ENCODE measurements around the gene BRD1.
"Not testable (repeated sequence)": the region's sequence is repeated elsewhere in the genome, so short reads cannot be mapped to it uniquely, and the experiment has no call there.

BRD1 gene

DNA sequence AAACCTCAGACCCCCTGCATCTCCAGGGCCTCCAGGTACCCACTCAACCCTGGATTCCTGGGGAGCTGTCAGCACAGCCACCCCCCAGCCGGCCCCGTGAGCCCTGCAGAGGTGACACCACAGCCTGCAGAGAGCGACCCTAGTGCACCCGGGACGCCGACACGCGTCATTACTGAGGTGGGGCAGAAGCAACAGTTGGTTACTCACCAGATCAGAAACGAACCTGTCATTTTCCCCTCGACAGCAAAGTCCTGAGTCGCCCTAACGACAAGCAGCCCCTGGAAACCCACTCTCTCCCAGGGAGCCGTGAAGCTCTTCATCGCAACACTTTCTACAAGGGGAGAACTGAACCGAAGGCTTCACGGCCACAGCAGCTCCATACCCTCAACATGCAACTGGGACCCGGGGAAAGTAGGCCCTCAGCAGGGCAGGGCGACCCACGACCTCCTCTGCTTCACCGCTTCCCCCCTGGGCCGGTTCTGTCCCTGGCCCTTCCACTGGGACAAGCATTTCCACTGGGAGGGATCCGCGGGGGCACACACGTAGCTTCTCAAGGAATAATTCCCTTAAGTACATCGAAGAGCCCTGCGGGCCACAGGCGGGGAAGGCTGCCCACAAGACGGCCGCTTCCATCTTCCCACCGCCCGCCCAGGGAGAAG lies 1.6 kb downstream of the BRD1 start:
- DNase-seq, result peak; percentile 66

DNA sequence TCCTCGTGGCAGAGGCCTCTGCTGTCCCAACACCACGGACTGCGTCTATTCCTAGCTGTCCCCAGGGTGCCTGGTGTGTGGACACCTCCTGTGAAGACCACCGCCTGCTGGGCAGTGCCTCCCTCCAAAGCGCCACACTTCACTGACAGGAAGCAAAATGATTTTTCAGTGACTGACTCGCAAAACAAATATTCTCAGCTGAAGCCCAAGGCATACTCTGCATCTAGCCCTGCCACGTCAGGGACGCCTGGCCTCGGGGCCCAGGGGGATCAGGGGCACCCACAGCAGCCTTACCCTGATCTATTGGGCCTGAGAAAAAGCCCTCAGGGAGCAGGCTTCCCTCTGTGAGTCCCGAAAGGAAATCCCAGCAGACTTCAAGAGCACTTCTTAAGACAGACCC lies 2.2 kb downstream of the BRD1 start:
- DNase-seq, result no peak

DNA sequence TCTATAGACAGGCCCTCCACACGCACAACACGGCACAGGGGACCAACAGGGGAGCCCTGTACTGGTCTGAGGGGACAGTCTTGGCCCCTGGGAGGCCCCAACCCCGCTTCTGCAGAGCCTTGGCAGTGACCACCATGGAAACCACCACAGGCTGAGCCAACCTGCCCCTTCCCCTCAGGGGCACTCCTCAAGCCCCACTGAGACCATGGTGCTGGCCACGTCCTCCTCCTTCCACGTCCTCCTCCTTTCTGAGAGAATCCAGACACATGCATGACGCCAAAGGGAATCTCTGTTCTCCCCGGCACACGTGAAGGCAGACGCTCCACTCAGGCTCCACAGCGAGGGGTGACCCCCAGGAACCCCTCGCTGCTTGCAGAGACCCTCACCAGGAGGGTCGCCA lies 2.7 kb downstream of the BRD1 start:
- no peak for DNase-seq

DNA sequence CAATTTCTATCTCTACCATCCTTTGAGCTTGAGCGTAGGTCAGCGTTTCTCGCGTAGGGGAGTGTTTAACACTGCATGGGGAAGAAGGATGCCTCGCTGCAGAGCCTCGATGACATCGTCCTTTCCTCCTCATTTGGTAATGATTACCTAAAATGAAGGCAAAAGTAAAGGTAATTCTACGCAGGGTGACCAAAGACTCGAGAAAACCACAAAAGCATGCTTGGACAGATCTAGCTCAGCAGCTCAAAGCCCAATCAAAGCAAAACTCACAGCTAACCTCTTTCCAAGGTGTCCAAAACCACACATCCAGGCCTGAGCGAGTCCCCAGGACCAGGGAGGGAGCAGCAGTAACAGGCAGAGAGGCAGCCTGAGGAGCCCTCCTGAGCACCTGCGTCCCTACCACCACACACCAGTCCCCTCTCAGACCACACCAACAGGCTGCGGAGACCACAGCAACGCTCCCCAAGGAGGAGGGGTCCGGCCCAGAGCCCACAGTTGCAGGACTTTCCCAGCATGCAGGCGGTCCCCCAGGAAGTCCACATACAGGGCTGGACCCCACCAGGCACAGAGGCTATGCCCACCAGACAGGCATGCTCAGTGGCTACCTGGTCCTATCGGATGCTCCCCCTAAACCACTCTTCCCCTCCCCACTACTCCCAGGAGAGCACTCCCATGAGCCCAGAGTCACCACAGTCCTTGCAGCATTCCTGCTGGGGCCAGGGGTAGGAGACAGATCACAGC lies 3.3 kb downstream of the BRD1 start:
- no peak for DNase-seq

DNA sequence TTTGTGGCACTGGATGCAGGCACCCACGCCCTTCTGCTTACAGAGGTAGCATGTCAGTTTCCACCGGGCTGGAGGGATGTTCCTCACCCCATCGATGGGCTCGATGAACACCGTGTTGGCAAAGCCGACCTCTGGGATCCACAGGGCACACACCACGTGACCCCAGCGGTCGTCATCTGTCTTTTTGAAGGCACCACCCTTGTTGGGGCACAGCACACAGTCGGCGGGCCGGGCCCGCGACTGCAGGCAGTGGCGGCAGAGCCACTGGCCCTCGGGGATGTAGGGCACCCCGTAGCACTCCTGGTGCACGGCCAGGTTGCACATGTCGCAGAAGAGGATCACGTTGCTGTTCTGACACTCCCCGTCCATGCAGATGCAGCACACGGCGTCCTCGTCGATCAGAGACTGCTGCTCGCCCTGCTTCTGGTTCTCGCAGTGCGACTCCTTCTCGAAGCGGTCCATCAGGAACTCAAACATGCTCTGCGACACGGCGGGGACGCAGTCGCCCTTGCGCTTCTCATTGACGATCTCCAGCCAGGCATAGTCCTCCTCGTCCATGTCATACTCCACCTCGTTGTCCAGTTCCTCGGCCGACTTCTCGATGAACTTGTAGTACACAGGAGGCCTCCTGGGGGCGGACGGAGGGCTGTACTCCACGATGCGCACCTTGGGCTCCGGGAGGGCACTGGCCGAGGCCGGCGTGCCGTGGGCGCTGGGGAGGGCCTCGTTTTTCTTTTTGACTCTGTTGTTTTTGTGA lies 4.2 kb downstream of the BRD1 start:
- no peak for DNase-seq

GRCh38 chr22:49821741-49822140 lies 5.9 kb downstream of the BRD1 start:
- DNase-seq, result not testable (repeated sequence)

DNA sequence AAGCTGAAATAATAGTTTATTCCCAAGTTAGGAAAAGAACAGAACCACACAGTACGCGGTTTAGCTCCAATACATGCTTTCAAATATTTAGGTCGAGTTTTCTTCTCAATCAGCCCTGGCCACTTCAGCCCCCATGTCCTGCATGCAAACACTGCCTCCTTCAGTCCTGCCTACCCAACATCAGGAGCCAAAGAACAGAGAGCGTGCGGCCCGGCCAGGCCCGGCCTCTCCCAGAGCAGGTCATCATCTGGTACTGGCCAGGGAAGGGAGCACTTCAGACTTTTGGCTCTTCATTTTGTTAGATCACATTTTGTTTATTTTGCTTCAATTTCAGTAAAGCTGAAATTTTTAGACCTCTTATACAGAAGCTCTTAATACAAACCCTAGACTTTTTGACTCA lies 6.7 kb downstream of the BRD1 start:
- DNase-seq, result no peak

GRCh38 chr22:49817359-49817758 lies 10.3 kb downstream of the BRD1 start:
- no peak for DNase-seq

DNA sequence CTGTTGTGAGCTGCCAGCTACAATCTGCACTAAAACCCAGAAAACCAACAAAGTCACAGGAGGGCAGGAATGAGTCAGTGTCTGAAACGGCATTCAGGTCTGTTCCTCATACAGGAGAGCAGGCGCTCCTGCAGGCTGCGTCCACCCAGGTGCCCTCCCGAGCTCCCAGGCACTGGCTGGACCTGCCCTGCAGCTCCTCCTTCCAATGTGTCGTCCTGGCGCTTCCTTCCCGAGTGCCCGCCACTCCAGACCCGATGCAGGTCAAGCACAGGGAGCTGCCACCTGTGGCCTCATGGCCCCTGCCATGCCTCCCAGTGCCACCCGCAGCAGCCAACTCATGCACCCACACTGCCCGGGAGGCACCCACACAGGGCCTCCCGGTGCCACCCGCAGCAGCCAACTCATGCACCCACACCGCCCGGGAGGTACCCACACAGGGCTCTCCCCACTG lies 12.0 kb downstream of the BRD1 start:
- DNase-seq, result no peak

- no peak for DNase-seq
Observed at GRCh38 chr22:49814856-49815255, 12.8 kb downstream of the BRD1 start.

DNA sequence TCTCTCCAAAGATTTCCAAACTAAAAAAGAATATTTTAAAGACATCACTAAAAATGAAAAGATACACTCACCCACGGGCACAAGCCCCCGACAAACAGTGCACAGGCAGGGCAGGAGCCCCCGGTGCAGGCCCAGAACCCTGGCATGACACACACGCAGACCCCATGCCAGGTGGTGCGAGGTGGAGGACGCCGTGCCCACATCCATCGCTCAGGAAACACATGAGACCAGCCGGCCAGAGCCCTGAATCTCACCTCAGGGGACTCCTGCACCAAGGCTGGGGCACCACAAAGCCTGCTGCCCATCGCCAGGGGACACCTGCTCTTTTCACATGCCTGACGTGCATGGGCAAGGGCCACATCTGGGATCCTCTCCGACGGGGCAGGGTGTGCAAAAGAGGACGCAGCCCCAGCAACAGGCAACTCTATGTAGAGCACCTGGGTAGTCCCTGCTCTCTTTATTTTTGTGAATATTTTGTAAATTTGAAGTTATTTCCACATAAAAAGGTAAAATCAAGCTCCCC lies 13.4 kb downstream of the BRD1 start:
- no peak for DNase-seq

DNA sequence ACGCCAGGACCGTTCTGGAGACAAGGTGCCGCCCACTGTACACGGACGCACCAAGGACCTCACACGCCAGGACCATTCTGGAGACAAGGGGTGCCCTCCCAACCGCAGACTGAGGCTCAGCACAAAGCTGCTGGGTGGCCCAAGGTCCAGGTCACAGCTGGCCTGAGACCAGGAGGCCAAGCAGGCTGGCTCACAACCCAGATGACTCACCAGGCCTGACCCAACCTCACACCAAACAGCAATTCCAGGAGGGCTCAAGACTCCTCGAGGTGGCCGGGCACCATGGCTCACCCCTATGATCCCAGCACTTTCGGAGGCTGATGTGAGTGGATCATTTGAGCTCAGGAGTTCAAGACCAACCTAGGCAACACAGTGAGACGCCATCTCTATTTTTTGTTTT lies 14.8 kb downstream of the BRD1 start:
- DNase-seq, result no peak

DNA sequence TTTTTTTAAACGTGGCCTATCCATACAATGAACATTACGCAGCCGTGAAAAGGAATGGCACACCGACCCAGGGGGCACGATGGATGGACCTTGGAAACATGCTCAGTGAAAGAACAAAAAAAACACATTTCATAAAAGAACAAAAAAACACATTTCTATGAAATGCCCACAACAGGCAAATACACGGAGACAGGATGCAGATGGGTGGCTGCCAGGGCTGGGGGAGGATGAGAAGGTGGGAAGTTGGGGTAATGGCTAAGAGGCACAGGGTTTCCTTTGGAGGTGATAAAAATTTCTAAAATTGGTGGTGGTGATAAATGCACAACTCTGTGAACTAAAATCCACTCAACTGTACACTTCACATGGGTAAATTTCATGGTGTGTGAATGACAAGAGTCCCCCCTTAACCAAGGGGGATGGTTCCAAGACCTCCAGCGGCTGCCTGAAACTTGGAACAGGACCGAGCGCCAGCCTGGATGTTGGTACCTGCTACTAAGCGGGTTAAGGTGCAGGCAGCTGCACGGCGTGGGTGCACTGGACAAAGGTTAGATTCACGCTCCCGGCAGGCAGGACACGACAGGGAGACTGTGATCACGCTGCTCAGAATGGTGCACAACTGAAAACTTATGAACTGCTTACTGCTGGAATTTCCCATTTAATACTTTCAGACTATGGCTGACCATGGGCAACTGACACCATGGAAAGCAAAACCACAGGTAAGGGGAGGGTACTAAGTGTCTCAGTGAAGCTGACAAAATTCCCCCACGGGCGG lies 16.5 kb downstream of the BRD1 start:
- no peak for DNase-seq

DNA sequence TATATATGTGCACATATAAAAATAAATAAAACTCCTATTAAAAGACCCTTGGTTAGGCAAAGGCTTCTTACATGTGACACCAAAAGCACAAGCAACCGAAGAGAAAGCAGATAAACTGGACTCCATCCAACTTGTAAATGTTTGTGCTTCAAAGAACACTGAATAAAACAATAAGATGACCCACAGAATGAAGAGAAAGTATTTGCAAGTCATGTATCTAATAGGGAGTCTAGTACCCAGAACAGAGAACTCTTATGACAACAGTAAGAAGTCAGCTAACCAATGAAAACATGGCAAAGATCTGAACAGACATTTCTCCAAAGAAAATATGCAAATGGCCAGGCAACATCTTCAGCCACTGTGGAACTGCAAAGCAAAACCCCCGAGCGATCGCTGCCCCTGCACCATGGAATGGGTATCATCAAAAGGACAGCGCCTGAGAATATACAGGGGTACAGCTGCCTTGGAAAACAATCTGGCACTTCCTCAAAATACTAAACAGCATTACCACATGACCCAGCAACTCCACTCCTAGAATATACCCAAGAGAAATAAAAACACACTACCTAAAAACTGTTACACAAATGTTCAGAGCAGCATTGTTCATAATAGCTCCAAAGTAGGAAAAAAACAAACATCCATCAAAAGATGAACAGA lies 17.2 kb downstream of the BRD1 start:
- no peak for DNase-seq

DNA sequence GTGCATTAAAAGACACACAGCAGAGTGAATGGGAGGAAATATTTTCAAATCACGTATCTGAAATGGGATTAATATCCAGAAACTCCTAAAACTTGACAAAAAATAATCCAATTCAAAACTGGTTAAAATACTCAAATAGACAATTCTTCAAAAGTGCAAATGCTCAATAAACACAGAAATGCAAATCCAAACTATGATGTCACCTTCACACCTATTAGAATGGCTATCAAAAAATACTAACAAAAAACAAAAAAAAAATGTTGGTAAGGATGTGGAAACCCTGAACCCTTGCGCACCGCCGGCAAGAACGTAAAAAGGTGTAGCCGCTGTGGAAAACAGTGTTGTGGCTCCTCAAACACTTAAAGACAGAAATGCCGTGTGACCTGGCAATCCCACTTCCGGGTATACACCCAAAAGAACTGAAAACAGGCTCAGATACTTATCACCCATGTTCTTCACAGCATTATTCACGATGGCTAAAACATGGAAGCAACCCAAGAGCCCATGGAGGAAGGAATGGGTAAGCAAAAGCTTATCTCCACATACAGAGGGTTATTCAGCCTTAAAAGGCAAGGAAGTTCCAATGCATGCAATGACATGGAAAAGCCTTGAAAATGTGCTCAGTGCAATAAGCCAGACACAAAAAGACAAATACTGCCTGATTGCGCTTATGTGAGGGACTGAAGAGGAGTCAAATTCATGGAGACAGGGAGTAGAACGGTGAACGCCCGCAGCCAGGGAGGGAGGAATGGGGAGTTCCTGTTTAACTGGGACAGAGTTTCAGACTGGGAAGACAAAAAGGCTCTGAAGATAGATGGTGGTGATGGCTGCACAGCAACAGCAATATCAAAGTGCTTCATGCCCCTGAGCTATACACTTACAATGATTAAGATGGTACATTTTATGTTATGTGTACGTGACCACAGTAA lies 19.6 kb downstream of the BRD1 start:
- DNase-seq, result peak; percentile 65

- no peak for DNase-seq
Observed at GRCh38 chr22:49807129-49807528, 20.5 kb downstream of the BRD1 start.

- DNase-seq, result no peak
Observed at GRCh38 chr22:49803737-49804375, 23.8 kb downstream of the BRD1 start.

DNA sequence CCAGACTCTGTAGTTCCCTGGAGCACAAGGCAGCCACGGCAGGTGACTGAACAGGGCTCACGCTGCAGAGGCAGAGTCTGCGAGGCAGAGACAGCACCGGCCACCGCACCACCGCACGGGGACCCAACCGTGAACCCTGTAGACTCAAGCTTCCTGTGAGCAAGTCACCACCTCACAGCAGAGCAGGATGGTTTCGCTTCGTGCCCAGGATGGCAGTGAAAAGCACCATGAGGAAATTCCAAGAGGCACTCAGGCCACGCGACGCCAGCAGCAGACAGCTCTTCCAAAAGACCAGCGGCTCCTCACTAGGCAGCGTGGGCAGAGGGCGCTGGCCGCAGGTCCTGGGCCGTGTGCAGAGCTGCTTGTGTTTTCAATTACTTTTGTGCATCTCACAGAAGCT lies 24.5 kb downstream of the BRD1 start:
- DNase-seq, result no peak

- DNase-seq, result no peak
Observed at GRCh38 chr22:49801391-49802060, 26.1 kb downstream of the BRD1 start.

All from CD4-positive, alpha-beta T cell treated with Interleukin-17A for 1 hour (primary cell).